Ovary (tissue), 3 donors: ENCODE measurements around the gene KLHL18.

Experiments
- CTCF ChIP-seq, 3 donors: fragments of 450-650 bp in 2 of 3; fragments of 200-600 bp in 1 of 3; IDR thresholded peaks; one replicate each; pipeline versions ENCODE4 v1.5.1 to v1.8.0; 2016 to 2022; ENCODE audit warnings: antibody characterized with exemption in 3 of 3, mild to moderate bottlenecking in 1 of 3
- EP300 ChIP-seq: sonication (generic); formaldehyde crosslinking; IDR thresholded peaks from one replicate; pipeline ENCODE4 v1.6.1; 2017; ENCODE audit warnings: antibody characterized with exemption
- POLR2A ChIP-seq: fragments of 450-650 bp; IDR thresholded peaks from one replicate; pipeline ENCODE4 v1.6.1; 2017; ENCODE audit warnings: antibody characterized with exemption, mild to moderate bottlenecking, moderate library complexity
- donor health status: DM: no; HTN: no; CAD: no.

GRCh38 chr3:47355010-47355409 lies 72.3 kb downstream of the KLHL18 start:
- TF ChIP-seq CTCF (IDR thresholded peaks at IDR 0.05) (no peak), EP300 (no peak), POLR2A (no peak)
